ENCODE results near the gene CDH4. TPM values are rescaled to one million over a fixed set of nuclear protein-coding genes. Genes with fewer than 3 reads are reported as not detected.

CDH4 gene
- total and polyA plus RNA-seq, 2 of the 13 experiments (the other 11 are each of a cell fraction or from before 2014, with no cell fraction given): not detected

DNA sequence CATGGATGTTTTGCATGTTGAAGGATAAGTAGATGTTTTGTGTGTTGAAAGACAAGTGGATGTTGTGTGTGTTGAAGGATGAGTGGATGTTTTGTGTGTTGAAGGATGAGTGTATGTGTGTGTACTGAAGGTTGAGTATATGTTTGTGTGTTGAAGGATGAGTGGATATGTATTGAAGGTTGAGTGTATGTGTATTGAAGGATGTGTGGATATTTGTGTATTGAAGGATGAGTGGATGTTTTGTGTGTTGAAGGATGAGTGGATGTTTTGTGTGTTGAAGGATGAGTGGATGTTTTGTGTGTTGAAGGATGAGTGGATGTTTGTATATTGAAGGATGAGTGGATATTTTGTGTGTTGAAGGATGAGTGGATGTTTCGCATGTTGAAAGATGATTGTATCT, 325.0 kb downstream of the CDH4 start (continued):
- TF ChIP-seq, protein P1, sequence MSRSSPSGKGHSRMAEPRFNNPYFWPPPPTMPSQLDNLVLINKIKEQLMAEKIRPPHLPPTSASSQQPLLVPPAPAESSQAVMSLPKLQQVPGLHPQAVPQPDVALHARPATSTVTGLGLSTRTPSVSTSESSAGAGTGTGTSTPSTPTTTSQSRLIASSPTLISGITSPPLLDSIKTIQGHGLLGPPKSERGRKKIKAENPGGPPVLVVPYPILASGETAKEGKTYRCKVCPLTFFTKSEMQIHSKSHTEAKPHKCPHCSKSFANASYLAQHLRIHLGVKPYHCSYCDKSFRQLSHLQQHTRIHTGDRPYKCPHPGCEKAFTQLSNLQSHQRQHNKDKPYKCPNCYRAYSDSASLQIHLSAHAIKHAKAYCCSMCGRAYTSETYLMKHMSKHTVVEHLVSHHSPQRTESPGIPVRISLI (CRISPR knock-in tag; IDR thresholded peaks at IDR 0.05; ENCODE audit: borderline replicate concordance): no peak
- TF ChIP-seq ZNF792 (CRISPR knock-in tag; IDR thresholded peaks at IDR 0.05): no peak
- TF ChIP-seq FOSL1 (CRISPR knock-in tag; IDR thresholded peaks at IDR 0.05; ENCODE audit: borderline replicate concordance): no peak
- no peak for TF ChIP-seq ZIK1 (CRISPR knock-in tag; IDR thresholded peaks at IDR 0.05; ENCODE audit: borderline replicate concordance, low read depth)
- no peak for TF ChIP-seq ZNF331 (CRISPR knock-in tag; IDR thresholded peaks at IDR 0.05)
- TF ChIP-seq KLF12 (CRISPR knock-in tag; IDR thresholded peaks at IDR 0.05; ENCODE audit: borderline replicate concordance): no peak
- TF ChIP-seq, protein P2, sequence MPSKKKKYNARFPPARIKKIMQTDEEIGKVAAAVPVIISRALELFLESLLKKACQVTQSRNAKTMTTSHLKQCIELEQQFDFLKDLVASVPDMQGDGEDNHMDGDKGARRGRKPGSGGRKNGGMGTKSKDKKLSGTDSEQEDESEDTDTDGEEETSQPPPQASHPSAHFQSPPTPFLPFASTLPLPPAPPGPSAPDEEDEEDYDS (CRISPR knock-in tag; IDR thresholded peaks at IDR 0.05): no peak
- TF ChIP-seq, protein P3, sequence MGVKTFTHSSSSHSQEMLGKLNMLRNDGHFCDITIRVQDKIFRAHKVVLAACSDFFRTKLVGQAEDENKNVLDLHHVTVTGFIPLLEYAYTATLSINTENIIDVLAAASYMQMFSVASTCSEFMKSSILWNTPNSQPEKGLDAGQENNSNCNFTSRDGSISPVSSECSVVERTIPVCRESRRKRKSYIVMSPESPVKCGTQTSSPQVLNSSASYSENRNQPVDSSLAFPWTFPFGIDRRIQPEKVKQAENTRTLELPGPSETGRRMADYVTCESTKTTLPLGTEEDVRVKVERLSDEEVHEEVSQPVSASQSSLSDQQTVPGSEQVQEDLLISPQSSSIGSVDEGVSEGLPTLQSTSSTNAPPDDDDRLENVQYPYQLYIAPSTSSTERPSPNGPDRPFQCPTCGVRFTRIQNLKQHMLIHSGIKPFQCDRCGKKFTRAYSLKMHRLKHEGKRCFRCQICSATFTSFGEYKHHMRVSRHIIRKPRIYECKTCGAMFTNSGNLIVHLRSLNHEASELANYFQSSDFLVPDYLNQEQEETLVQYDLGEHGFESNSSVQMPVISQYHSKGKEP (CRISPR knock-in tag; IDR thresholded peaks at IDR 0.05): no peak
- TF ChIP-seq, protein P4, sequence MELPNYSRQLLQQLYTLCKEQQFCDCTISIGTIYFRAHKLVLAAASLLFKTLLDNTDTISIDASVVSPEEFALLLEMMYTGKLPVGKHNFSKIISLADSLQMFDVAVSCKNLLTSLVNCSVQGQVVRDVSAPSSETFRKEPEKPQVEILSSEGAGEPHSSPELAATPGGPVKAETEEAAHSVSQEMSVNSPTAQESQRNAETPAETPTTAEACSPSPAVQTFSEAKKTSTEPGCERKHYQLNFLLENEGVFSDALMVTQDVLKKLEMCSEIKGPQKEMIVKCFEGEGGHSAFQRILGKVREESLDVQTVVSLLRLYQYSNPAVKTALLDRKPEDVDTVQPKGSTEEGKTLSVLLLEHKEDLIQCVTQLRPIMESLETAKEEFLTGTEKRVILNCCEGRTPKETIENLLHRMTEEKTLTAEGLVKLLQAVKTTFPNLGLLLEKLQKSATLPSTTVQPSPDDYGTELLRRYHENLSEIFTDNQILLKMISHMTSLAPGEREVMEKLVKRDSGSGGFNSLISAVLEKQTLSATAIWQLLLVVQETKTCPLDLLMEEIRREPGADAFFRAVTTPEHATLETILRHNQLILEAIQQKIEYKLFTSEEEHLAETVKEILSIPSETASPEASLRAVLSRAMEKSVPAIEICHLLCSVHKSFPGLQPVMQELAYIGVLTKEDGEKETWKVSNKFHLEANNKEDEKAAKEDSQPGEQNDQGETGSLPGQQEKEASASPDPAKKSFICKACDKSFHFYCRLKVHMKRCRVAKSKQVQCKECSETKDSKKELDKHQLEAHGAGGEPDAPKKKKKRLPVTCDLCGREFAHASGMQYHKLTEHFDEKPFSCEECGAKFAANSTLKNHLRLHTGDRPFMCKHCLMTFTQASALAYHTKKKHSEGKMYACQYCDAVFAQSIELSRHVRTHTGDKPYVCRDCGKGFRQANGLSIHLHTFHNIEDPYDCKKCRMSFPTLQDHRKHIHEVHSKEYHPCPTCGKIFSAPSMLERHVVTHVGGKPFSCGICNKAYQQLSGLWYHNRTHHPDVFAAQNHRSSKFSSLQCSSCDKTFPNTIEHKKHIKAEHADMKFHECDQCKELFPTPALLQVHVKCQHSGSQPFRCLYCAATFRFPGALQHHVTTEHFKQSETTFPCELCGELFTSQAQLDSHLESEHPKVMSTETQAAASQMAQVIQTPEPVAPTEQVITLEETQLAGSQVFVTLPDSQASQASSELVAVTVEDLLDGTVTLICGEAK (IDR thresholded peaks at IDR 0.05): peak; percentile 18; the same call in 1 of the 2 replicates
- TF ChIP-seq, protein P4 (CRISPR knock-in tag; IDR thresholded peaks at IDR 0.05): no peak
- no peak for TF ChIP-seq ZNF879 (CRISPR knock-in tag; IDR thresholded peaks at IDR 0.05)
- TF ChIP-seq, protein P5, sequence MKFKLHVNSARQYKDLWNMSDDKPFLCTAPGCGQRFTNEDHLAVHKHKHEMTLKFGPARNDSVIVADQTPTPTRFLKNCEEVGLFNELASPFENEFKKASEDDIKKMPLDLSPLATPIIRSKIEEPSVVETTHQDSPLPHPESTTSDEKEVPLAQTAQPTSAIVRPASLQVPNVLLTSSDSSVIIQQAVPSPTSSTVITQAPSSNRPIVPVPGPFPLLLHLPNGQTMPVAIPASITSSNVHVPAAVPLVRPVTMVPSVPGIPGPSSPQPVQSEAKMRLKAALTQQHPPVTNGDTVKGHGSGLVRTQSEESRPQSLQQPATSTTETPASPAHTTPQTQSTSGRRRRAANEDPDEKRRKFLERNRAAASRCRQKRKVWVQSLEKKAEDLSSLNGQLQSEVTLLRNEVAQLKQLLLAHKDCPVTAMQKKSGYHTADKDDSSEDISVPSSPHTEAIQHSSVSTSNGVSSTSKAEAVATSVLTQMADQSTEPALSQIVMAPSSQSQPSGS (CRISPR knock-in tag; IDR thresholded peaks at IDR 0.05): no peak
- TF ChIP-seq, protein P6, sequence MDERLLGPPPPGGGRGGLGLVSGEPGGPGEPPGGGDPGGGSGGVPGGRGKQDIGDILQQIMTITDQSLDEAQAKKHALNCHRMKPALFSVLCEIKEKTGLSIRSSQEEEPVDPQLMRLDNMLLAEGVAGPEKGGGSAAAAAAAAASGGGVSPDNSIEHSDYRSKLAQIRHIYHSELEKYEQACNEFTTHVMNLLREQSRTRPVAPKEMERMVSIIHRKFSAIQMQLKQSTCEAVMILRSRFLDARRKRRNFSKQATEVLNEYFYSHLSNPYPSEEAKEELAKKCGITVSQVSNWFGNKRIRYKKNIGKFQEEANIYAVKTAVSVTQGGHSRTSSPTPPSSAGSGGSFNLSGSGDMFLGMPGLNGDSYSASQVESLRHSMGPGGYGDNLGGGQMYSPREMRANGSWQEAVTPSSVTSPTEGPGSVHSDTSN (CRISPR knock-in tag; IDR thresholded peaks at IDR 0.05): no peak
- peak; percentile 88; the same call in 1 of the 2 replicates for TF ChIP-seq IKZF1 (IDR thresholded peaks at IDR 0.05)
- no peak for TF ChIP-seq NFE2 (CRISPR knock-in tag; IDR thresholded peaks at IDR 0.05)

Measured in HepG2 (cell line).